Measurements from ENCODE around the gene ZFHX3.

GRCh38 chr16:72838586-72838910 is 209.4 kb downstream of the ZFHX3 start:
- TF ChIP-seq CTCF (IDR thresholded peaks at IDR 0.05; ENCODE audit: control extremely low read depth in 1 of 3, insufficient read depth in 1 of 3, low read depth in 1 of 3, low read length in 3 of 3) (no peak), GABPA (IDR thresholded peaks at IDR 0.05; ENCODE audit: borderline replicate concordance, insufficient read depth, low read length) (no peak), POLR2A (IDR thresholded peaks at IDR 0.05; ENCODE audit: control extremely low read depth in 1 of 2, low read depth in 2 of 2, low read length in 2 of 2) (no peak), ZNF274 (IDR thresholded peaks at IDR 0.05; ENCODE audit: borderline replicate concordance, extremely low read depth, low read length) (no peak)
